H1 (cell line): ENCODE data around the gene DCBLD1. TPM values are rescaled to one million over a fixed set of nuclear protein-coding genes. Genes with fewer than 3 reads are reported as not detected.

Experiments
- KDM1A ChIP-seq: fragments of 200-600, 300-600 bp; sonication (generic); IDR thresholded peaks from 2 replicates; pipeline ENCODE4 v1.7.1; 2016; ENCODE audit warnings: mild to moderate bottlenecking, low read length, borderline replicate concordance
- PHF8 ChIP-seq: fragments of 200-600 bp; sonication (generic); conservative IDR thresholded peaks from 2 replicates; pipeline ENCODE4 v1.7.1; 2012; ENCODE audit warnings: low read depth, mild to moderate bottlenecking, inconsistent platforms, low read length, moderate library complexity
- polyA plus RNA-seq, 7 experiments: library from polyadenylated mRNA; depleted of rRNA in 3 of 7; stranded (reverse) in 5 of 7; unstranded in 2 of 7; fragments of >200 nt in 5 of 7; fragments of 200-250 nt in 2 of 7; gene quantifications; 1 replicate in 5 of 7; 2 replicates in 1 of 7; 4 replicates in 1 of 7; pipeline versions ENCODE4 v1.2.1 to v1.2.3, GENCODE V29; 2011 to 2013; ENCODE audit warnings: missing spikeins in 2 of 7, mixed read lengths in 2 of 7
- total RNA-seq: library from RNA; stranded (reverse); fragmentation: NEBNext Ultra II Directional; extraction: Animal tissue kit (Norgen Biotek cat#: 25700); gene quantifications from 2 replicates; pipeline ENCODE4 v1.2.1, GENCODE V29; 2021

The DCBLD1 gene
- total and polyA plus RNA-seq, 2 of the 8 experiments (the other 6 are each of a cell fraction or from before 2014, with no cell fraction given) = 3.9 to 11.2 TPM

- TF ChIP-seq PHF8 (no peak), KDM1A (no peak)
Observed at GRCh38 chr6:117487821-117488220, 5.3 kb downstream of the DCBLD1 start (continued).
